Peyer's patch (tissue), 4 donors: ENCODE measurements around the gene C1orf185. TPM values are rescaled to one million over a fixed set of nuclear protein-coding genes. Genes with fewer than 3 reads are reported as not detected.

Experiments
- DNase-seq, 3 donors: peaks; one replicate each; pipeline ENCODE4 v3.0.0-alpha.2; 2017 to 2019
- H3K27ac ChIP-seq, 4 donors: fragments of 200-600 bp; sonication (generic); one replicate each; pipeline ENCODE4 v1.5.1; 2016 to 2019
- H3K27me3 ChIP-seq, 2 donors: fragments of 200-600 bp; sonication (generic); one replicate each; pipeline ENCODE4 v1.5.1; 2019
- H3K36me3 ChIP-seq, 3 donors: fragments of 200-600 bp; sonication (generic); one replicate each; pipeline ENCODE4 v1.5.1; 2016 to 2019
- H3K4me1 ChIP-seq, 4 donors: fragments of 200-600 bp; sonication (generic); one replicate each; pipeline ENCODE4 v1.5.1; 2016 to 2019
- H3K4me3 ChIP-seq, 4 donors: fragments of 200-600 bp; sonication (generic); 1 replicate in 3 of 4; 2 replicates in 1 of 4; pipeline ENCODE4 v1.5.1; 2016 to 2019; ENCODE audit warnings: mild to moderate bottlenecking in 1 of 4
- H3K9me3 ChIP-seq, 4 donors: fragments of 200-600 bp; sonication (generic); one replicate each; pipeline ENCODE4 v1.5.1; 2016 to 2019; ENCODE audit warnings: mild to moderate bottlenecking in 1 of 4
- CTCF ChIP-seq, 6 experiments: fragments of 450-650 bp in 4 of 6; fragments of 200-600 bp in 2 of 6; sonication (generic) in 1 of 6; IDR thresholded peaks; one replicate each; pipeline ENCODE4 v1.5.1; 2017 to 2019; ENCODE audit warnings: antibody characterized with exemption in 6 of 6, mild to moderate bottlenecking in 3 of 6, moderate library complexity in 1 of 6
- POLR2A ChIP-seq, 2 donors: fragments of 450-650 bp; IDR thresholded peaks; one replicate each; pipeline ENCODE4 v1.5.1; 2017; ENCODE audit warnings: antibody characterized with exemption in 2 of 2, mild to moderate bottlenecking in 2 of 2, moderate library complexity in 2 of 2
- total RNA-seq, 4 donors: library from RNA; depleted of rRNA; stranded (reverse); fragments of >200 nt; gene quantifications; one replicate each; pipeline ENCODE4 v1.1.0, GENCODE V29; 2016

C1orf185 gene
- not detected for total RNA-seq

- Histone ChIP-seq H3K4me3 (no peak within 1 kb of the TSS), H3K4me1 (no peaks in the 10 kb centered on the region), H3K27ac (no peak within 1 kb of the TSS), H3K9me3 (no peaks in the 10 kb centered on the region), H3K36me3 (no peaks in the 10 kb centered on the region), H3K27me3 (no peaks in the 10 kb centered on the region)
- DNase-seq, result no peak
- TF ChIP-seq CTCF (IDR thresholded peaks at IDR 0.05), result no peak
- no peak for TF ChIP-seq POLR2A (IDR thresholded peaks at IDR 0.05)
Observed at GRCh38 chr1:51101976-51102375, at the start of gene C1orf185. Gene C1orf185, plus strand, starts transcription at chr1:51102228. Its CDS starts 6 bp downstream, at chr1:51102234.

- Histone ChIP-seq H3K36me3 (no peaks in the 10 kb centered on the region), H3K27ac (no peak overlapping the region), H3K4me1 (no peaks in the 10 kb centered on the region), H3K4me3 (no peak overlapping the region), H3K27me3 (no peaks in the 10 kb centered on the region), H3K9me3 (peaks cover 0 to 3% (median 0%) of the 10 kb centered on the region in 4 donors)
- TF ChIP-seq CTCF (IDR thresholded peaks at IDR 0.05) (peak in 4 of 6 experiments; percentile 14 to 57 (median 56)), POLR2A (IDR thresholded peaks at IDR 0.05) (no peak)
- DNase-seq, result no peak
Observed at GRCh38 chr1:51058858-51059257, 43.2 kb upstream of the C1orf185 start.

- H3K4me1 ChIP-seq, result no peaks in the 10 kb centered on the region
- H3K36me3 ChIP-seq, result no peaks in the 10 kb centered on the region
- H3K4me3 ChIP-seq, result no peak overlapping the region
- no peak for TF ChIP-seq POLR2A (IDR thresholded peaks at IDR 0.05)
- TF ChIP-seq CTCF (IDR thresholded peaks at IDR 0.05), result no peak
- H3K27me3 ChIP-seq, result no peaks in the 10 kb centered on the region
- peaks cover 0 to 3% (median 0%) of the 10 kb centered on the region in 4 donors for H3K9me3 ChIP-seq
- DNase-seq, result no peak
- no peak overlapping the region for H3K27ac ChIP-seq
Observed at GRCh38 chr1:51061231-51061918, 40.7 kb upstream of the C1orf185 start.

- Histone ChIP-seq H3K36me3 (no peaks in the 10 kb centered on the region), H3K27ac (no peak overlapping the region), H3K27me3 (no peaks in the 10 kb centered on the region), H3K9me3 (no peaks in the 10 kb centered on the region), H3K4me3 (no peak overlapping the region), H3K4me1 (no peaks in the 10 kb centered on the region)
- no peak for TF ChIP-seq CTCF (IDR thresholded peaks at IDR 0.05)
- DNase-seq, result no peak
Observed at GRCh38 chr1:51063121-51063520, 38.9 kb upstream of the C1orf185 start.

- Histone ChIP-seq H3K27ac (no peak overlapping the region), H3K4me1 (no peaks in the 10 kb centered on the region), H3K36me3 (no peaks in the 10 kb centered on the region), H3K9me3 (no peaks in the 10 kb centered on the region), H3K4me3 (no peak overlapping the region), H3K27me3 (no peaks in the 10 kb centered on the region)
- no peak for DNase-seq
- TF ChIP-seq CTCF (IDR thresholded peaks at IDR 0.05), result no peak
- TF ChIP-seq POLR2A (IDR thresholded peaks at IDR 0.05), result no peak
Observed at GRCh38 chr1:51070011-51070410, 32.0 kb upstream of the C1orf185 start.
